Measurements from ENCODE around the gene TSSC4. TPM values are rescaled to one million over a fixed set of nuclear protein-coding genes. Genes with fewer than 3 reads are reported as not detected.
A peak's percentile ranks its signal among the peaks of the same experiment; 100 is the strongest.

The TSSC4 gene
- polyA plus RNA-seq, 3 donors, result 28.1 to 74.6 (median 52.0) TPM

- Histone ChIP-seq H3K4me2 (replicated peaks; ENCODE audit: extremely low read depth, low read length, poor library complexity, severe bottlenecking) (no peak overlapping the region), H3K4me3 (replicated peaks in 1 of 3; ENCODE audit: low read depth in 2 of 3, low read length in 3 of 3) (no peak overlapping the region), H3K27me3 (ENCODE audit: control insufficient read depth in 2 of 2, insufficient read depth in 2 of 2, low read length in 2 of 2) (no peaks in the 10 kb centered on the region), H4K20me1 (ENCODE audit: insufficient read depth, low read length) (no peaks in the 10 kb centered on the region), H2AFZ (ENCODE audit: insufficient read depth, low read depth, low read length, poor library complexity, severe bottlenecking) (no peak overlapping the region), H3K9me3 (replicated peaks in 1 of 2; ENCODE audit: control insufficient read depth in 1 of 2, insufficient read depth in 1 of 2, low read length in 2 of 2) (no peaks in the 10 kb centered on the region), H3K27ac (ENCODE audit: low read depth in 1 of 2, low read length in 2 of 2) (no peak overlapping the region), H3K36me3 (replicated peaks in 1 of 2; ENCODE audit: control insufficient read depth in 1 of 2, insufficient read depth in 2 of 2, low read length in 2 of 2) (no peaks in the 10 kb centered on the region), H3K4me1 (ENCODE audit: control insufficient read depth in 1 of 2, insufficient read depth in 2 of 2, low read length in 2 of 2) (peaks cover 4 to 6% of the 10 kb centered on the region in 2 donors), H3K79me2 (ENCODE audit: insufficient read depth, low read length) (no peaks in the 10 kb centered on the region), H3K9ac (ENCODE audit: insufficient read depth, low read length, poor library complexity, severe bottlenecking) (no peak overlapping the region)
- DNase-seq, result no peak
- TF ChIP-seq CTCF (IDR thresholded peaks at IDR 0.05), result no peak
- WGBS (ENCODE audit: insufficient coverage), result 89% methylated on average over 15 of the region's 18 CpGs
- intact Hi-C loops (cut with micrococcal nuclease), result loop anchor here in 1 of 2 donors (10.0 kb wide), 1 partner anchor 62 kb away; no protein-coding TSS in a partner anchor
- H3K36me3 Mint-ChIP-seq, result no peaks in the 10 kb centered on the region
- no peaks in the 10 kb centered on the region for H3K9me3 Mint-ChIP-seq
- H3K4me1 Mint-ChIP-seq, result peaks cover 2% of the 10 kb centered on the region
- peak overlapping the region in 2 of 7 donors; percentile 50 to 53 for H3K27ac Mint-ChIP-seq
- H3K27me3 Mint-ChIP-seq (ENCODE audit: low read depth in 3 of 3), result peaks cover 2 to 17% (median 5%) of the 10 kb centered on the region in 3 donors
- H3K4me3 Mint-ChIP-seq, result no peak overlapping the region
Observed at GRCh38 chr11:2416765-2417164, 16.2 kb downstream of the TSSC4 start.

GRCh38 chr11:2417856-2418692 lies 17.5 kb downstream of the TSSC4 start:
- Mint-ChIP-seq H3K4me1 (peaks cover 2% of the 10 kb centered on the region), H3K4me3 (no peak overlapping the region), H3K9me3 (no peaks in the 10 kb centered on the region), H3K27me3 (ENCODE audit: low read depth in 3 of 3) (peaks cover 2 to 19% (median 4%) of the 10 kb centered on the region in 3 donors), H3K27ac (no peak overlapping the region), H3K36me3 (no peaks in the 10 kb centered on the region)
- WGBS (ENCODE audit: insufficient coverage), result 92% methylated on average over 24 of the region's 30 CpGs
- intact Hi-C loops (cut with micrococcal nuclease), result loop anchor here in 1 of 2 donors (2.0 to 10.0 kb wide), 2 partner anchors 63 to 113 kb away; no protein-coding TSS in a partner anchor
- Histone ChIP-seq H3K27me3 (ENCODE audit: control insufficient read depth in 2 of 2, insufficient read depth in 2 of 2, low read length in 2 of 2) (no peaks in the 10 kb centered on the region), H2AFZ (ENCODE audit: insufficient read depth, low read depth, low read length, poor library complexity, severe bottlenecking) (no peak overlapping the region), H4K20me1 (ENCODE audit: insufficient read depth, low read length) (no peaks in the 10 kb centered on the region), H3K9me3 (replicated peaks in 1 of 2; ENCODE audit: control insufficient read depth in 1 of 2, insufficient read depth in 1 of 2, low read length in 2 of 2) (no peaks in the 10 kb centered on the region), H3K9ac (ENCODE audit: insufficient read depth, low read length, poor library complexity, severe bottlenecking) (no peak overlapping the region), H3K4me2 (replicated peaks; ENCODE audit: extremely low read depth, low read length, poor library complexity, severe bottlenecking) (no peak overlapping the region), H3K27ac (ENCODE audit: low read depth in 1 of 2, low read length in 2 of 2) (no peak overlapping the region), H3K79me2 (ENCODE audit: insufficient read depth, low read length) (no peaks in the 10 kb centered on the region), H3K4me3 (replicated peaks in 1 of 3; ENCODE audit: low read depth in 2 of 3, low read length in 3 of 3) (no peak overlapping the region), H3K36me3 (replicated peaks in 1 of 2; ENCODE audit: control insufficient read depth in 1 of 2, insufficient read depth in 2 of 2, low read length in 2 of 2) (no peaks in the 10 kb centered on the region), H3K4me1 (ENCODE audit: control insufficient read depth in 1 of 2, insufficient read depth in 2 of 2, low read length in 2 of 2) (peaks cover 4 to 6% of the 10 kb centered on the region in 2 donors)
- DNase-seq, result no peak
- no peak for TF ChIP-seq CTCF (IDR thresholded peaks at IDR 0.05)
